ENCODE data around the gene GCG.

DNA sequence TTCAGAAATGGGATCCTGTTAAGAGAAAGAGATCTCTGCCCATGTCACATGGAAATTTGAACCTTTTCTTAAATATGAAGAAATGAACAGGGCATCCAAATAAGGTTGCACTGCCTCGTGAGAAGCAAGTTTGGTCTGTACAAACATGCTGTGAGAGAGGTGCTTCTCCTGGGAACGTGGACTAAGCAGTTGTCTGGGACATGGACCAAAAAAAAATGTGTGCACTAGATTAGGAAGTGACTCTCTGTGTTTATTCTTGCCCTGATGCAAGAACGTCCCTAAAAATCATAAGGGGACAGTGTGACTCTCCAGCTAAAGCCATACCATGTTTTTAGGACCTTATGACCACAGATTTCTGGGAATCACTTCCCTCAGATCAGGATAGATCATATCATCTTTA, 23.7 kb upstream of the GCG start:
- TF ChIP-seq, protein P1, sequence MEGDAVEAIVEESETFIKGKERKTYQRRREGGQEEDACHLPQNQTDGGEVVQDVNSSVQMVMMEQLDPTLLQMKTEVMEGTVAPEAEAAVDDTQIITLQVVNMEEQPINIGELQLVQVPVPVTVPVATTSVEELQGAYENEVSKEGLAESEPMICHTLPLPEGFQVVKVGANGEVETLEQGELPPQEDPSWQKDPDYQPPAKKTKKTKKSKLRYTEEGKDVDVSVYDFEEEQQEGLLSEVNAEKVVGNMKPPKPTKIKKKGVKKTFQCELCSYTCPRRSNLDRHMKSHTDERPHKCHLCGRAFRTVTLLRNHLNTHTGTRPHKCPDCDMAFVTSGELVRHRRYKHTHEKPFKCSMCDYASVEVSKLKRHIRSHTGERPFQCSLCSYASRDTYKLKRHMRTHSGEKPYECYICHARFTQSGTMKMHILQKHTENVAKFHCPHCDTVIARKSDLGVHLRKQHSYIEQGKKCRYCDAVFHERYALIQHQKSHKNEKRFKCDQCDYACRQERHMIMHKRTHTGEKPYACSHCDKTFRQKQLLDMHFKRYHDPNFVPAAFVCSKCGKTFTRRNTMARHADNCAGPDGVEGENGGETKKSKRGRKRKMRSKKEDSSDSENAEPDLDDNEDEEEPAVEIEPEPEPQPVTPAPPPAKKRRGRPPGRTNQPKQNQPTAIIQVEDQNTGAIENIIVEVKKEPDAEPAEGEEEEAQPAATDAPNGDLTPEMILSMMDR (IDR thresholded peaks at IDR 0.05): no peak
- TF ChIP-seq EZH2 (IDR thresholded peaks at IDR 0.05; ENCODE audit: borderline replicate concordance, insufficient read depth, low read depth, low read length, poor library complexity, severe bottlenecking): no peak

All from B cell (primary cell).